Measurements from ENCODE around the gene DPYSL5.

GRCh38 chr2:26805241-26805676, 42.7 kb upstream of the DPYSL5 start:
- no peak for TF ChIP-seq CTCF (IDR thresholded peaks at IDR 0.05)
- no peak for TF ChIP-seq POLR2A (IDR thresholded peaks at IDR 0.05)
